NCI-H226 (cell line): ENCODE results near the gene ASAP2.
A peak's percentile ranks its signal among the peaks of the same experiment; 100 is the strongest.

Source experiments
- DNase-seq: peaks from one replicate; pipeline ENCODE4 v3.0.0-alpha.2; 2015

Gene ASAP2

GRCh38 chr2:9410108-9410507 is 203.5 kb downstream of the ASAP2 start:
- DNase-seq, result no peak

GRCh38 chr2:9412781-9413180 is 206.2 kb downstream of the ASAP2 start:
- DNase-seq, result no peak

- DNase-seq, result no peak
Observed at GRCh38 chr2:9415516-9416169, 209.0 kb downstream of the ASAP2 start.

DNA sequence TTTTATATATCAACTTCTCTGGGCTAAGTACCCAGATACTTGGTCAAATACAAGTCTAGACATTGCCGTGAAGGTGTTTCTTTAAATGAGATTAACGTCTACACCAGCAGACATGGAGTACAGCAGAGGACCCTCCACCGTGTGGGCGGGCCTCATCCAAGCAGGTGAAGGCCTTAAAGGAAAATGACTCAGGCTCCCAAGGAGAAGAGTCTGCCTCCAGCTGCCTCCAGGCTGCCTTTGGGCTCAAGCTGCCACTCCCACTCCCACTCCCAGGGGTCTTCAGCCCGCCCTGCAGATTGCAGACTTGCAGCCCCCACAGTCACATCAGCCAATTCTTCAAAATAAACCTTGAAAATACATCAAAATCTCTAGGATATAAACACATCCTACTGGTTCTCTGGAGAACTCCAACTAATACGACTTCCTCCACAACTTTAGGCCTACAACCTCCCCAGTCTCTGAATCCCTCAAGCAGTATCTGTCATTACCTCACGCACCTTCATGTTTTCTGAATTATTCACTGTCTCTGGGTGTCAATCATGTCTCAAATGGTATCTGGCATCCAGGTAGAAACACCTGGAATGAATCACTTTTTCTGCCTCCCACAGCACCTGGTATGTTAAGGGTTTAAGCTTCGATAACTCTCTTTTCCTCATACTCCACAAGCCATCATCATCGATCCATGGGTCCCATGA is 209.8 kb downstream of the ASAP2 start:
- no peak for DNase-seq

DNA sequence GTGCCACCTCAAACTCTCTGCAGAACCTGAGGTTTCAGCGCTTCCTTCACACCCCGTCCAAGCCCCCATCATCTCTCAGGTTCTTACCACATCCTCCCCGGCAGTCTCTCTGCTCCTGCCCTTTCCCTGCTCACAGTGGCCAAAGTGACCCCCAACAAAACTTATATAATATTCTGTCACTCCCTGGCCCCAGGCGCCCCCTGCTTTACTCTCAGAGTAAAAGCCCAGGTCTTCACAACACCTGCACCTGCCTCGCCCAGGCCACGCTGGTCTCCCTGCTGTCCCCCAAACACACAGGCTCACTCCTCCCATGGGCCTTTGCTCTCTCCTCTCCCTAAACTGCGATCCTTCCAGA is 210.3 kb downstream of the ASAP2 start:
- DNase-seq, result no peak

DNA sequence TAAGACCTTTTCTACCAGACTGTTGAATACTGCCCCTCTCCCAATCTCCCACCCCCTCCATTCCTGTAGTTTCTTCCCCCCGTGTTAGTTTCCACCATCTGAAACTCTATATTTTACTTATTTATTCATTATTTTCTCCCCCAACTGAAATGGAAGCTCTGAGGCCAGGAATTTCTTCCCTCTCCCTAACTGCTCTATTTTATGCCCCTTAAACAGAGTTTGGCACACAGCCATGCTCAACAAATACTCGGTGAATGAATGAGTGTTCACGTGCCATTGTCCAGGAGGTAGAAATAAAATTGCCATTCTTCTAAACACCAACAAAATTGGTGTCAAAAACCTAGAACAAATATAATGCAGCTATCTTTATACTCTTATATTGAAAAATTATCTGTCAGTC is 211.1 kb downstream of the ASAP2 start:
- DNase-seq, result no peak

DNA sequence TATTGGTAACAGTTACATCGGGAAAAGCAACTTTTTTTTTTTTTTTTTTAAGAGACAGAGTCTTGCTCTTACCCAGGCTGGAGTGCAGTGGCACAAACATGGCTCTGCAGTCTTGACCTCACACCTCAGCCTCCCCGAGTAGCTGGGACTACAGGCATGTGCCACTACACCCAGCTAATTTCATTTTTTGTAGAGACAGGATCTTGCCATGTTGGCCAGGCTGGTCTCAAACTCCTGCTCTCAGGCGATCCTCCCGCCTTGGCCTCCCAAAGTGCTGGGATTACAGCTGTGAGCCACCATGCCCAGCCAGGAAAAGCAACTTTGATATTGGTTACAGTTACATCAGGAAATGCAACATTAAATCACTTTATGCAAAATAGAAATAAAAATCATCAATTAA is 212.1 kb downstream of the ASAP2 start:
- no peak for DNase-seq

GRCh38 chr2:9419541-9419940 is 212.9 kb downstream of the ASAP2 start:
- DNase-seq, result no peak

GRCh38 chr2:9420495-9420894 is 213.9 kb downstream of the ASAP2 start:
- DNase-seq, result no peak

DNA sequence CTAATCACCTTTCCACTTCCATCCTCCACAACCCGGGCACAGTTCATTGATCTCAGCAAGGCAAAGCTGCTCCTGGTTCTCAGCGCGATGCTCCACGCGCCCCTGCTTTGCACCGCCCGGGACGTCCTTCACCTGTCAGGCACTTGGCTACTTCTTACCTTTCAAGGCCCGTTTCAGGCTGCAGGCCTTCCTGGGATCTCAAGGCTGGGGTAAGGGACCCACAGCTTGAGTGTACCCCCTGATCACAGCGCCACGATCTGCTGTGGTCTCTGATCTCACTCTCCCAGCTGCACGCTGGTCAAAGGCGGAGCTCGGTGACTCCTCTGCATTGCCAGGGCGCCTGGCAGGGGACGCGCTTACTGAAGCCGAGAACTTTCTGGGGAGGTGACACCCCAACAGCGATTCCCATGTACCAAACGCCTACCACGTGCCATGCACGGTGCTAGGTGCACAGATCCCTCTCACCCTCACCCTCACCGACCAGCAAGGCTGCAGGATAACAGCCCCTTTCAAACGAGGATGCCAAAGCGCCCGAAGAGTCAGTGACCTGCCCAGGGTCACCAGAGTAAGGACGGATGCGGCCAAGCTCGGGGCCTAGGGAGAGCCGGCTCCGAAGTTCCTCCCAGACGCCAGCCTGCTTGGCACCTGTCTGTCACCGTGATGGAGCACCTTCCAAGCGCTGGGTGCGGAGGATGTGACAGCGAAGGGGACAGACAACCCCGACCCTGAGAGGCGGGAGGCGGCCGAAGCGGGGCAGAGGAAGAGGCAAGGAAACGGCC is 215.9 kb downstream of the ASAP2 start:
- no peak for DNase-seq

DNA sequence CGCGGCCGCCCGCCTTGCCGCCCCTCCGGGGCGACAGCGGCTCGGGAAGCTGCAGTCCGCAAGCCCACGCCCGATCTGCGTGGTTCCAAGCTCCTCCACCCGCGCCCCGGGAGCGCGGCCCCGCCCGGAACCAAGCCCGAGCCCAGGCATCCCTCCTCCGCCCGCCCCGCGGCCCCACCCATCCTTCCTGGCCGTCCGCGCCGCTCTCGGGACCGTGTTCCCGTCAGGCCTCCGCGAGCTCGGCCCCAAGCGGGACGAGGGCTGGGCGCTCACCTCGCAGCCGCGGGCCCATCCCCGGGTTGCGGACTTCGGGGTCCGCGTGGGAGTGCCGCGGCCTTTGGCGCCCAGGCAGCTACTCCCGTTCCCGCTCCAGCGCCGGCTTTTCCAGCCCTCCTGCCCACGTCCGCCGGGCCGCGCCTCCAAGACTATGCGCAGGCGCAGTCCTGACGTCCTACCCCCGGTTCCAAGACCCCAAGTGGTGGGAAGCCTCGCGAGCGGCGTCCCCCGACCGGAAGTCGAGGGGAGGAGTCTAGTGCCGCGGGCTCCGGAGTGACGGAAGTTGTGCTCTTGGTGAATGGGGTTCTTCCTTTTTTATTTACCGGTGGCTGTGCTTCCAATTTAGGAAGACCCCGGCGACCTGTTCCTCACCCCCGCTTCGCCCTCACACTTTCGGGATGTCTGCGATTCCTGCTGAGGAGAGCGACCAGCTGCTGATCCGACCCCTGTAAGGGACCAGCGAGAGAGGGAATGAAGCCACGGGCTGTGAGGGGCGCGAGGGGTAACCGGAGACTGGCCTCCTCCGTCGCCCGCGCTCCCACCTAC is 216.7 kb downstream of the ASAP2 start, which contains the start of the genes CPSF3 and ITGB1BP1:
Gene CPSF3 (plus strand): TSS at position 555 of the 822 bp plus-strand sequence. CDS start 120 bp downstream, at position 675.
Gene ITGB1BP1 (minus strand): TSS at position 429 of the 822 bp plus-strand sequence. CDS start 4,831 bp downstream, outside the sequence.
- DNase-seq, result peak; percentile 94

- no peak for DNase-seq
Observed at GRCh38 chr2:9423922-9424272, 217.3 kb downstream of the ASAP2 start.

DNA sequence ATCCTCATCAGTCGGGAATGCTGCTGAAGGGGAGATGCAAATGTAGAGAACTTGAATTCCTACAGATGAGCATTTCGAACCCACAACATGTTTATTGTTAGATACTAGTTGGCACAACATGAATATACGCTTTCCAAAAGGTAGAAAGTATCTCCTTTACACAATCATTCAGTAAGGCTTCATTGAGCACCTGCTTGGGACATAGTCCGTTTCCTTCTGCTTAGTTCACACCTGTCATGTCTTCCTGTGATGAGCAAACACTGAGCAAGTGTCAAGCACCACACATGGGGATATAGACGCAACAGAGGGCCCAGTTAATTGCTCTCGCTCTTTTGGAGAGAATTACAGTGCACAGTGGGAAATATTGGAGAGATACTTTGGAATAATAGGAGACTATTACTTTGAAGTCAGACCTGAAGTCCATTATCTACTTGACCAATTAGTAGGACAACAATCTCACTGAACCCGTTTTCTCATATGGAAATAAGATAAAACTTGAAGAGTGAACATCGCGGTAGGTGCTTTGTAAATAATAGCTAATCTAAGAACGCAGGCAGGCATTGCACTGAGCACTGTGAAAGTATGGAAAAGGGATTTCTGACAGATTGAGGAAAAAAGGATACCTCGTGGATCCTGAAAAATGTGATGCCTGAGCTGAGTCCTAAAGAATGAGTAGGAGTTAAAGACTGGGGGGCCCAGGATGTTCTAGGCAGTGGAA is 218.0 kb downstream of the ASAP2 start:
- no peak for DNase-seq

DNA sequence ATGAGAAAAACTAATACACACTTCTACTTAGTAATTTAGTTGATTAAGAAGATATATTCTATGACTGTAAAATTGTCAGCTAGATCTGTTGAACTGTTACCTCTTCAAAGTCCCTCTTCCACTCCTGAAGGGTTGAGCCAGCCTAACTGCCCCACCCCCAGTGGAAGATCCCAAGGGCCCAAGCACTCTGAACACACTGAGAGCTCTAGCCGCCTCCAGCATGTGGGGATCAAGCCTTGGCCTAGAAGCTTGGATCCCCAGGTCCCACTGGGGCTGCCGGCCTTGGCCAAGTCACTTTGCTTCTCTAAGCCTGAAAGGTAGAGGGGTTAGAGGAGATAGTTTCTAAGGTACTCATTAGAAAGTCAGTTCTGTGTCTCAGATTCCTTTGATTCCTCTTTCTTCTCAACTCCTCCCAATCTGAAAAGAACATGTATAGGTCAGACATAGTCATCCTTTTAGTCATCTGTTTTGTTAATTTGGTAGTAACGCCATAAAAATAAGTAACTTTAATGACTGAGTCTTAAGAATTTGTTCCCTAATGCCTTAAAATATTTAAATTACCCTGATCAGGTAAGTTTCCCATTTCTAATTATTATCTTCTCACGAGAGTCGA is 222.5 kb downstream of the ASAP2 start:
- no peak for DNase-seq

DNA sequence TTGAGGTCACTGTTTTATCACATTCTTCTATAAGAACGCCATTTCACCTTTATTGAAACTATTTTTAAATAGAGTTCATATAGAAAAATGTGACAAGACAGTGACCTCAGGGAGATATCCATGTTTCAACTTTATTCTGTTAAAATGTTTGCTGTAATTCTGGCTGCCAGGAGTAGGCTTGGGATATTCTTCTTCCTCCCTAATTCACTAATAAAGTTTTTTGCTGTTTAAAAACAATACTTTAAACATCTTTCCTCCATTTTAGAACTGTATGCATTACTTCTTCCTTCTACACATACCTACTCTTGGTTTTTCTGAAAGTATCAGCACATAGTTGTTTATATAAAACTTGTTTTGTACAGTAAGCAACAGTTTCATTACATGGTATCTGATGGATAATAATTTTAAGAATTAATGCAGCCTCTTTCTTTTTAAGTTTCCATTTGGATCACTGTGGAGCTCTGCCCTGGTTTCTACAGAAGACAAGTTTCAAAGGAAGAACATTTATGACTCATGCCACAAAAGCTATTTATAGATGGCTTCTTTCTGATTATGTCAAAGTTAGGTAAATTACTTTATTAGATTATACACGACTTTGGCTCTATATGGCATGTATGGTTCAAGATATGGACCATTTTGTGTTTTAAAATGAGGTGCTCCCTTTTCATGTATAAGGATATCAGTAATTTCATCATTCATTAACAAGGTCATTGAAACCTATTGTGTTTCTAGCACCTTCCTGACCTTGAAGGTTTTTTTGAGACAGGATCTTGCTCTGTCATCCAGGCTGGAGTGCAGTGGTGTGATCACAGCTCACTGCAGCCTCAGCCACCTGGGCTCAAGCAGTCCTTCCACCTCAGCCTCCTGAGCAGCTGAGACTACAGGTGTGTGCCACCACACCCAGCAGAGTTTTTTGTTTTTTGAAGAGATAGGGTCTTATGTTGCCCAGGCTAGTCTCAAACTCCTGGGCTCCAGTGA is 224.0 kb downstream of the ASAP2 start:
- DNase-seq, result no peak

DNA sequence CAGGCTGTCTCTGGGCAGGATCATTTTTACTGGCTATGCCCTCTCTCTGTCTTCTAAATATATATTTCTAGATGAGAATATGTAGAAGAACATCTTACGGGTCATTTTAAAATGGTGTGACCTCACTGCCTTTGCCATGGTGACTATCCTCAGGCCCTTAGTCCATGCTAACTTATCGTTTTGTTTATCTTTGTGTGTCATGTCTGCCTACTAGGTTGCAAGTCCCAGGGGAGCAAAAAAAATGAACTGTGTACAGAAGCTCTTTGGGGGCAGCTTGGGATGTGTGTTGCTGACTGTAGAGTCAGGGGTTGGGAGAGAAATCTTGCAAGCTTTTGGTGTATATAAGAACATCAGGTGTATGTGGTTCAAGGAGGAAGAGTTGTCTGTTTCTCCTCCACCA is 227.9 kb downstream of the ASAP2 start:
- no peak for DNase-seq

GRCh38 chr2:9439536-9439935 is 232.9 kb downstream of the ASAP2 start:
- no peak for DNase-seq

DNA sequence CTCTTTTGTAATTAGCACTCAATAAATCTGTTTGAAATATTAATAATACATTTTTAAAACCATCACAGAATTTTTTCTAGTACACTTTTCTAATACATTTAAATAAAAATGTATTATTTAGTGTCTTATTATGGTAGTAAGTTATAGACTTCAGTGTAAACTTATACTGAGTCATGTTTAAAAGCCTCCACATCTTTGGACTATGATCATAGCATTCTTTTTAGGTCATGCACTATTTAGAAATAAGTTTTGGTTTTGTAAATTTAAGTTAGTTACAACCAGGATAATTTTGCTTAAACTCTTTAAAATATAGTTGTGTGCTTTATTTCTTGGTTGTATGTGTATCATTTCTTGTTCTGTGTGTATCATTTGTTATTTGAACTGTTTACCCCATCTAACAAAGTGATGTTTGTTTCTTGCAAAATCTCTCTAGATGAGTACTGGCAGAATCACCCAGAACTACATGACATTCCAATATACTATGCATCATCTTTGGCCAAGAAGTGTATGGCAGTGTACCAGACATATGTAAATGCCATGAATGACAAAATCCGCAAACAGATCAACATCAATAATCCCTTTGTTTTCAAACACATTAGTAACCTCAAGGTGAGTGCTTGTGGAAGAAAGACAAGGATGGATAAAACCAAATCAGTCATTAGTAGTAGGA is 233.6 kb downstream of the ASAP2 start:
- no peak for DNase-seq

DNA sequence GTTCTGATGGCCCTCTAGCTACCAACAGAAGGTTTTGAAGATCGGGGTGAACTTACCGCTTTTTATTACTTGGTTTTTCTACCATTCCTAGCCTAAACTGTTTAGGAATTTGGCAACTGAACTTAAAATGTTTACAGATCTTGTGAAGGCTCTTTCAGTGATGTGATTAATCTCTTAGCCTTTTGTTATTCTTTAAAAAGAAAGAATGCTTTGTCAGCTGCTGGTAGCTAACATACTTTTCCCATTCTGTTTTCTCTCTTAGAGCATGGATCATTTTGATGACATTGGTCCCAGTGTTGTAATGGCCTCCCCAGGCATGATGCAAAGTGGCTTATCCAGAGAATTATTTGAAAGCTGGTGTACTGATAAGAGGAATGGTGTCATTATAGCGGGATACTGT is 234.9 kb downstream of the ASAP2 start:
- DNase-seq, result no peak

DNA sequence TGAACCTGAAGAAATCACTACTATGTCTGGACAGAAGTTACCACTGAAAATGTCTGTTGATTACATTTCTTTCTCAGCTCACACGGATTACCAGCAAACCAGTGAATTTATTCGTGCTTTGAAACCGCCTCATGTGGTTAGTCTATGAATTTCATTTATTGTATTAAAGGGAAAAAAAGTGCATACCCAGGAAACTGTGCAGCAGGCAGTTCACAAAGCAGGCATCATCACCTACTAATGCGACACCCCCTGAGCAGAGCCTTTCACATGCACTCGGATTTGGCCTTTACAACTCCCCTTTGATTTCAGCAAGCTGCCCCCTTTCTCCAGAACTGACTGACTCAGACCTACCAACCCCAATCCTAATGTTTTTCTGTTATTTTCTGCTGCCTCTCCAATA is 236.9 kb downstream of the ASAP2 start:
- DNase-seq, result no peak
